Smooth muscle cell (in vitro differentiated cells): Measurements from ENCODE around the gene C15orf62. TPM values are rescaled to one million over a fixed set of nuclear protein-coding genes. Genes with fewer than 3 reads are reported as not detected.

Experiments
- DNase-seq: peaks from one replicate; lab custom pipeline; 2025; ENCODE audit not compliant: unreplicated experiment; lab: John Stamatoyannopoulos, UW
- H2AFZ ChIP-seq: fragments of 200-600 bp; sonication (generic); 2 replicates; pipeline ENCODE4 v1.6.0; 2016; ENCODE audit warnings: antibody characterized with exemption, low read depth, mild to moderate bottlenecking
- H3F3A ChIP-seq: fragments of 200-600 bp; sonication (generic); 2 replicates; pipeline ENCODE4 v1.6.0; 2017; ENCODE audit warnings: antibody characterized with exemption, low read depth
- H3K27ac ChIP-seq: fragments of 200-600 bp; sonication (generic); 2 replicates; pipeline ENCODE4 v1.5.1; 2016; ENCODE audit warnings: low read depth, mild to moderate bottlenecking
- H3K27me3 ChIP-seq: fragments of 200-600 bp; sonication (generic); 2 replicates; pipeline ENCODE4 v1.6.1; 2016; ENCODE audit warnings: low read depth, mild to moderate bottlenecking
- H3K36me3 ChIP-seq: fragments of 200-600 bp; sonication (generic); 2 replicates; pipeline ENCODE4 v1.5.1; 2016; ENCODE audit warnings: low read depth
- H3K4me1 ChIP-seq: fragments of 200-600 bp; sonication (generic); 2 replicates; pipeline ENCODE4 v1.5.1; 2016; ENCODE audit warnings: low read depth
- H3K4me2 ChIP-seq: fragments of 200-600 bp; sonication (generic); 2 replicates; pipeline ENCODE4 v1.6.0; 2016; ENCODE audit warnings: mild to moderate bottlenecking
- H3K4me3 ChIP-seq: fragments of 200-600 bp; sonication (generic); 2 replicates; pipeline ENCODE4 v1.5.1; 2016; ENCODE audit warnings: mild to moderate bottlenecking
- H3K79me2 ChIP-seq: fragments of 200-600 bp; sonication (generic); 2 replicates; pipeline ENCODE4 v1.6.0; 2016; ENCODE audit warnings: low read depth, mild to moderate bottlenecking
- H3K9ac ChIP-seq: fragments of 200-600 bp; sonication (generic); 2 replicates; pipeline ENCODE4 v1.6.0; 2016; ENCODE audit warnings: low read depth
- H3K9me3 ChIP-seq: fragments of 200-600 bp; sonication (generic); replicated peaks from 2 replicates; pipeline ENCODE4 v1.5.1; 2016; ENCODE audit warnings: low read depth
- H4K20me1 ChIP-seq: fragments of 200-600 bp; sonication (generic); 2 replicates; pipeline ENCODE4 v1.6.0; 2016; ENCODE audit warnings: low read depth
- WGBS: methylation state at CpG from one replicate; pipeline ENCODE4 v1.1.7; 2016; ENCODE audit warnings: low lambda C conversion rate; 5-methylcytosine and 5-hydroxymethylcytosine counted together
- polyA plus RNA-seq: library from polyadenylated mRNA; unstranded; fragments of >200 nt; fragmentation: Nextera tagmentation; extraction: Ambion mirVana; gene quantifications from 2 replicates; pipeline ENCODE4 v1.2.1, GENCODE V29; 2016
- total RNA-seq: library from RNA; depleted of rRNA; stranded (reverse); fragments of >200 nt; gene quantifications from 2 replicates; pipeline ENCODE4 v1.2.3, GENCODE V29; 2014
- TF ChIP-seq, protein P1 (sequence below): fragments of 200-600 bp; sonication (generic); IDR thresholded peaks from 2 replicates; pipeline ENCODE4 v1.5.1; 2017; ENCODE audit warnings: borderline replicate concordance, mild to moderate bottlenecking, antibody characterized with exemption; ENCODE audit not compliant: insufficient read depth, poor library complexity, severe bottlenecking

Gene C15orf62
- total and polyA plus RNA-seq, 2 experiments from 2014 or later: 0.35 to 0.63 TPM

GRCh38 chr15:40812721-40813425, 43.1 kb downstream of the C15orf62 start:
- Histone ChIP-seq H2AFZ (no peak overlapping the region), H3K4me1 (no peaks in the 10 kb centered on the region), H3K4me3 (no peak overlapping the region), H4K20me1 (no peaks in the 10 kb centered on the region), H3K79me2 (peaks cover 5% of the 10 kb centered on the region), H3K4me2 (no peak overlapping the region), H3K36me3 (no peaks in the 10 kb centered on the region), H3K9ac (no peak overlapping the region), H3K9me3 (no peaks in the 10 kb centered on the region), H3K27me3 (no peaks in the 10 kb centered on the region), H3K27ac (no peak overlapping the region), H3F3A (no peaks in the 10 kb centered on the region)
- TF ChIP-seq, protein P1, sequence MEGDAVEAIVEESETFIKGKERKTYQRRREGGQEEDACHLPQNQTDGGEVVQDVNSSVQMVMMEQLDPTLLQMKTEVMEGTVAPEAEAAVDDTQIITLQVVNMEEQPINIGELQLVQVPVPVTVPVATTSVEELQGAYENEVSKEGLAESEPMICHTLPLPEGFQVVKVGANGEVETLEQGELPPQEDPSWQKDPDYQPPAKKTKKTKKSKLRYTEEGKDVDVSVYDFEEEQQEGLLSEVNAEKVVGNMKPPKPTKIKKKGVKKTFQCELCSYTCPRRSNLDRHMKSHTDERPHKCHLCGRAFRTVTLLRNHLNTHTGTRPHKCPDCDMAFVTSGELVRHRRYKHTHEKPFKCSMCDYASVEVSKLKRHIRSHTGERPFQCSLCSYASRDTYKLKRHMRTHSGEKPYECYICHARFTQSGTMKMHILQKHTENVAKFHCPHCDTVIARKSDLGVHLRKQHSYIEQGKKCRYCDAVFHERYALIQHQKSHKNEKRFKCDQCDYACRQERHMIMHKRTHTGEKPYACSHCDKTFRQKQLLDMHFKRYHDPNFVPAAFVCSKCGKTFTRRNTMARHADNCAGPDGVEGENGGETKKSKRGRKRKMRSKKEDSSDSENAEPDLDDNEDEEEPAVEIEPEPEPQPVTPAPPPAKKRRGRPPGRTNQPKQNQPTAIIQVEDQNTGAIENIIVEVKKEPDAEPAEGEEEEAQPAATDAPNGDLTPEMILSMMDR: no peak
- 95% methylated on average over 12 of the region's 12 CpGs for WGBS
- no peak for DNase-seq

- H3F3A ChIP-seq: no peaks in the 10 kb centered on the region
- no peak overlapping the region for H2AFZ ChIP-seq
- TF ChIP-seq, protein P1: no peak
- WGBS: 87% methylated on average over 4 of the region's 4 CpGs
- no peak overlapping the region for H3K9ac ChIP-seq
- no peaks in the 10 kb centered on the region for H3K4me1 ChIP-seq
- no peak overlapping the region for H3K27ac ChIP-seq
- DNase-seq: no peak
- H3K36me3 ChIP-seq: no peaks in the 10 kb centered on the region
- no peaks in the 10 kb centered on the region for H3K9me3 ChIP-seq
- H3K4me3 ChIP-seq: no peak overlapping the region
- H3K27me3 ChIP-seq: no peaks in the 10 kb centered on the region
- no peak overlapping the region for H3K4me2 ChIP-seq
- H3K79me2 ChIP-seq: no peaks in the 10 kb centered on the region
- no peaks in the 10 kb centered on the region for H4K20me1 ChIP-seq
Observed at GRCh38 chr15:40815042-40815698, 45.4 kb downstream of the C15orf62 start.

DNA sequence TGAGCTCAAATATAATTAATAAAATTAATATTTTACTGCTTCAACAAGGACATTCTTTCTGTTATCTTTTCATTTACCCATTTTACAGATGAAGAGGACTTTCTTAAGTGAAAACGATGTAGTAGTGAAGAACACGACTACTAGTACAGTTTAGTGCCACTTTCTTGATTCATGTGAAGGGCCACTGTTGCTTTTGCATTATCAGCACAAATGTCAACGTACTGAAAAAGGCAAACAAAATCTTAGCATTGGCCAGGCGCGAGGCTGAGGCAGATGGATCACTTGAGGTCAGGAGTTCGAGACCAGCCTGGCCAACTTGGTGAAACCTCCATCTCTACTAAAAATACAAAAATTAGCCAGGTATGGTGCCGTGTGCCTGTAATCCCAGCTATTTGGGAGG, 49.3 kb downstream of the C15orf62 start:
- H4K20me1 ChIP-seq: no peaks in the 10 kb centered on the region
- TF ChIP-seq, protein P1: no peak
- no peak overlapping the region for H3K4me3 ChIP-seq
- H3K4me1 ChIP-seq: no peaks in the 10 kb centered on the region
- no peaks in the 10 kb centered on the region for H3K36me3 ChIP-seq
- no peak overlapping the region for H3K27ac ChIP-seq
- no peaks in the 10 kb centered on the region for H3K27me3 ChIP-seq
- H3K4me2 ChIP-seq: no peak overlapping the region
- no peak for DNase-seq
- no peak overlapping the region for H2AFZ ChIP-seq
- no peaks in the 10 kb centered on the region for H3K9me3 ChIP-seq
- no peaks in the 10 kb centered on the region for H3K79me2 ChIP-seq
- no peaks in the 10 kb centered on the region for H3F3A ChIP-seq
- H3K9ac ChIP-seq: no peak overlapping the region
- 93% methylated on average over 7 of the region's 7 CpGs for WGBS
